ENCODE data around the gene STX1A. TPM values are rescaled to one million over a fixed set of nuclear protein-coding genes. Genes with fewer than 3 reads are reported as not detected.

The STX1A gene
- total and polyA plus RNA-seq, 4 donors = 2.6 to 14.7 (median 11.8) TPM

GRCh38 chr7:73706126-73707044 lies 13.1 kb downstream of the STX1A start:
- no peak overlapping the region for H3K4me3 ChIP-seq (ENCODE audit: low read length in 2 of 2)
- peak; percentile 28 for ATAC-seq (ENCODE audit: low FRiP score)
- DNase-seq = no peak
- no peaks in the 10 kb centered on the region for H3K36me3 ChIP-seq (ENCODE audit: control insufficient read depth in 1 of 2, insufficient read depth in 2 of 2, low read length in 1 of 2)
- intact Hi-C loops (cut with DNase I) = no loop called here
- WGBS, 2 donors = 76% methylated on average over 25 of the region's 25 CpGs
- H3K4me1 ChIP-seq (ENCODE audit: control insufficient read depth in 1 of 2, insufficient read depth in 2 of 2, low read length in 2 of 2) = no peaks in the 10 kb centered on the region
- no peaks in the 10 kb centered on the region for H3K27me3 ChIP-seq (ENCODE audit: control insufficient read depth in 1 of 2, insufficient read depth in 2 of 2, low read length in 1 of 2)
- no peaks in the 10 kb centered on the region for H3K9me3 ChIP-seq (ENCODE audit: control insufficient read depth, low read length)
- no peak overlapping the region for H3K27ac ChIP-seq (ENCODE audit: low read depth in 1 of 2, low read length in 2 of 2)

- Histone ChIP-seq H3K27ac (ENCODE audit: low read depth in 1 of 2, low read length in 2 of 2) (no peak overlapping the region), H3K9me3 (ENCODE audit: control insufficient read depth, low read length) (no peaks in the 10 kb centered on the region), H3K27me3 (ENCODE audit: control insufficient read depth in 1 of 2, insufficient read depth in 2 of 2, low read length in 1 of 2) (no peaks in the 10 kb centered on the region), H3K4me3 (ENCODE audit: low read length in 2 of 2) (no peak overlapping the region), H3K4me1 (ENCODE audit: control insufficient read depth in 1 of 2, insufficient read depth in 2 of 2, low read length in 2 of 2) (no peaks in the 10 kb centered on the region), H3K36me3 (ENCODE audit: control insufficient read depth in 1 of 2, insufficient read depth in 2 of 2, low read length in 1 of 2) (no peaks in the 10 kb centered on the region)
- ATAC-seq (ENCODE audit: low FRiP score) (no peak), DNase-seq (no peak)
- 90 to 94% methylated on average over 10 of the region's 10 CpGs for WGBS, 2 donors
- intact Hi-C loops (cut with DNase I) = no loop called here
Measured at GRCh38 chr7:73705551-73705920, 13.9 kb downstream of the STX1A start.

- intact Hi-C loops (cut with DNase I) = no loop called here
- Histone ChIP-seq H3K27ac (ENCODE audit: low read depth in 1 of 2, low read length in 2 of 2) (no peak overlapping the region), H3K9me3 (ENCODE audit: control insufficient read depth, low read length) (no peaks in the 10 kb centered on the region), H3K36me3 (ENCODE audit: control insufficient read depth in 1 of 2, insufficient read depth in 2 of 2, low read length in 1 of 2) (no peaks in the 10 kb centered on the region), H3K27me3 (ENCODE audit: control insufficient read depth in 1 of 2, insufficient read depth in 2 of 2, low read length in 1 of 2) (no peaks in the 10 kb centered on the region), H3K4me3 (ENCODE audit: low read length in 2 of 2) (no peak overlapping the region), H3K4me1 (ENCODE audit: control insufficient read depth in 1 of 2, insufficient read depth in 2 of 2, low read length in 2 of 2) (no peaks in the 10 kb centered on the region)
- WGBS, 2 donors = 25% methylated on average over 23 of the region's 23 CpGs
- no peak for DNase-seq
- ATAC-seq (ENCODE audit: low FRiP score) = peak; percentile 50
Measured at GRCh38 chr7:73704640-73705550, 14.6 kb downstream of the STX1A start.

GRCh38 chr7:73703757-73704639 lies 15.5 kb downstream of the STX1A start:
- Histone ChIP-seq H3K9me3 (ENCODE audit: control insufficient read depth, low read length) (no peaks in the 10 kb centered on the region), H3K4me3 (ENCODE audit: low read length in 2 of 2) (no peak overlapping the region), H3K36me3 (ENCODE audit: control insufficient read depth in 1 of 2, insufficient read depth in 2 of 2, low read length in 1 of 2) (no peaks in the 10 kb centered on the region), H3K27ac (ENCODE audit: low read depth in 1 of 2, low read length in 2 of 2) (no peak overlapping the region), H3K4me1 (ENCODE audit: control insufficient read depth in 1 of 2, insufficient read depth in 2 of 2, low read length in 2 of 2) (no peaks in the 10 kb centered on the region), H3K27me3 (ENCODE audit: control insufficient read depth in 1 of 2, insufficient read depth in 2 of 2, low read length in 1 of 2) (no peaks in the 10 kb centered on the region)
- peak; percentile 46 for ATAC-seq (ENCODE audit: low FRiP score)
- WGBS, 2 donors = 63 to 65% methylated on average over 42 to 45 of the region's 45 CpGs
- intact Hi-C loops (cut with DNase I) = no loop called here
- peak in 1 of 2 donors; percentile 64 for DNase-seq

- 80 to 85% methylated on average over 13 of the region's 13 CpGs for WGBS, 2 donors
- no peaks in the 10 kb centered on the region for H3K9me3 ChIP-seq (ENCODE audit: control insufficient read depth, low read length)
- intact Hi-C loops (cut with DNase I) = no loop called here
- H3K4me1 ChIP-seq (ENCODE audit: control insufficient read depth in 1 of 2, insufficient read depth in 2 of 2, low read length in 2 of 2) = no peaks in the 10 kb centered on the region
- H3K36me3 ChIP-seq (ENCODE audit: control insufficient read depth in 1 of 2, insufficient read depth in 2 of 2, low read length in 1 of 2) = no peaks in the 10 kb centered on the region
- H3K27ac ChIP-seq (ENCODE audit: low read depth in 1 of 2, low read length in 2 of 2) = no peak overlapping the region
- no peak overlapping the region for H3K4me3 ChIP-seq (ENCODE audit: low read length in 2 of 2)
- DNase-seq (no peak), ATAC-seq (ENCODE audit: low FRiP score) (no peak)
- no peaks in the 10 kb centered on the region for H3K27me3 ChIP-seq (ENCODE audit: control insufficient read depth in 1 of 2, insufficient read depth in 2 of 2, low read length in 1 of 2)
Measured at GRCh38 chr7:73703225-73703624, 16.2 kb downstream of the STX1A start.

GRCh38 chr7:73702665-73703064 lies 16.8 kb downstream of the STX1A start:
- DNase-seq (no peak), ATAC-seq (ENCODE audit: low FRiP score) (no peak)
- Histone ChIP-seq H3K9me3 (ENCODE audit: control insufficient read depth, low read length) (no peaks in the 10 kb centered on the region), H3K36me3 (ENCODE audit: control insufficient read depth in 1 of 2, insufficient read depth in 2 of 2, low read length in 1 of 2) (no peaks in the 10 kb centered on the region), H3K27ac (ENCODE audit: low read depth in 1 of 2, low read length in 2 of 2) (no peak overlapping the region), H3K4me3 (ENCODE audit: low read length in 2 of 2) (no peak overlapping the region), H3K27me3 (ENCODE audit: control insufficient read depth in 1 of 2, insufficient read depth in 2 of 2, low read length in 1 of 2) (no peaks in the 10 kb centered on the region), H3K4me1 (ENCODE audit: control insufficient read depth in 1 of 2, insufficient read depth in 2 of 2, low read length in 2 of 2) (no peaks in the 10 kb centered on the region)
- WGBS, 2 donors = 90% methylated on average over 18 of the region's 18 CpGs
- intact Hi-C loops (cut with DNase I) = no loop called here

- no peak overlapping the region for H3K27ac ChIP-seq (ENCODE audit: low read depth in 1 of 2, low read length in 2 of 2)
- DNase-seq = no peak
- H3K4me3 ChIP-seq (ENCODE audit: low read length in 2 of 2) = no peak overlapping the region
- 84 to 87% methylated on average over 8 of the region's 8 CpGs for WGBS, 2 donors
- no peaks in the 10 kb centered on the region for H3K4me1 ChIP-seq (ENCODE audit: control insufficient read depth in 1 of 2, insufficient read depth in 2 of 2, low read length in 2 of 2)
- intact Hi-C loops (cut with DNase I) = no loop called here
- H3K27me3 ChIP-seq (ENCODE audit: control insufficient read depth in 1 of 2, insufficient read depth in 2 of 2, low read length in 1 of 2) = no peaks in the 10 kb centered on the region
- no peaks in the 10 kb centered on the region for H3K36me3 ChIP-seq (ENCODE audit: control insufficient read depth in 1 of 2, insufficient read depth in 2 of 2, low read length in 1 of 2)
- no peak for ATAC-seq (ENCODE audit: low FRiP score)
- no peaks in the 10 kb centered on the region for H3K9me3 ChIP-seq (ENCODE audit: control insufficient read depth, low read length)
Measured at GRCh38 chr7:73702226-73702625, 17.2 kb downstream of the STX1A start.

- 68 to 75% methylated on average over 13 of the region's 13 CpGs for WGBS, 2 donors
- Histone ChIP-seq H3K27ac (ENCODE audit: low read depth in 1 of 2, low read length in 2 of 2) (no peak overlapping the region), H3K4me1 (ENCODE audit: control insufficient read depth in 1 of 2, insufficient read depth in 2 of 2, low read length in 2 of 2) (no peaks in the 10 kb centered on the region), H3K27me3 (ENCODE audit: control insufficient read depth in 1 of 2, insufficient read depth in 2 of 2, low read length in 1 of 2) (no peaks in the 10 kb centered on the region), H3K9me3 (ENCODE audit: control insufficient read depth, low read length) (no peaks in the 10 kb centered on the region), H3K36me3 (ENCODE audit: control insufficient read depth in 1 of 2, insufficient read depth in 2 of 2, low read length in 1 of 2) (no peaks in the 10 kb centered on the region), H3K4me3 (ENCODE audit: low read length in 2 of 2) (no peak overlapping the region)
- intact Hi-C loops (cut with DNase I) = no loop called here
- DNase-seq = peak in 1 of 2 donors; percentile 57
- ATAC-seq (ENCODE audit: low FRiP score) = no peak
Measured at GRCh38 chr7:73701357-73701995, 18.0 kb downstream of the STX1A start.
